K562 (cell line): Measurements from ENCODE around the gene REG4. TPM values are rescaled to one million over a fixed set of nuclear protein-coding genes. Genes with fewer than 3 reads are reported as not detected.

Source experiments
- ATAC-seq: fragments of 200-7000 bp; cut with Tn5 transposase; 3 replicates; pipeline ENCODE4 v1.9.1; 2020; ENCODE audit warnings: moderate library complexity
- BruUV-seq: library from RNA; stranded (reverse); fragments of 400-500 nt; replicated peaks from 2 replicates; lab custom pipeline; 2021; lab: Mats Ljungman, UMichigan
- CTCF ChIA-PET: fragments of 300-600 bp; formaldehyde crosslinking; extraction: SDS; loops from one replicate; lab custom pipeline; 2021; ENCODE audit warnings: low intra/inter-chr PET ratio; lab: Yijun Ruan, JAX
- POLR2A ChIA-PET: fragments of 300-600, 350-650 bp; sonication (Branson Sonifier 250); formaldehyde crosslinking; extraction: SDS; loops from one replicate; lab custom pipeline; 2021; ENCODE audit warnings: antibody characterized with exemption, inconsistent platforms; lab: Yijun Ruan, JAX
- DNase-seq, 4 experiments: peaks; one replicate each; pipeline versions ENCODE4 v3.0.0 to v3.0.0-alpha.2; 2011 to 2018; ENCODE audit warnings: low spot score in 3 of 4, mixed read lengths in 3 of 4; ENCODE audit errors: extremely low read depth in 1 of 4
- FAIRE-seq: peaks from 2 replicates; lab custom pipeline; 2011; peaks lifted over from hg19 to GRCh38; lab: Jason Lieb, UNC
- H2AFZ ChIP-seq: 2 replicates; pipeline ENCODE4 v1.6.0; 2011; ENCODE audit warnings: low read depth, low read length, control low read depth, inconsistent platforms
- H3K27ac ChIP-seq: fragments of 200-600 bp; 3 replicates; pipeline ENCODE4 v1.8.0; 2011; ENCODE audit warnings: low read depth, mild to moderate bottlenecking, control low read depth, inconsistent platforms, low read length, moderate library complexity, mixed read lengths; ENCODE audit errors: extremely low read depth
- H3K27me3 ChIP-seq, 2 experiments: fragments of 300-600 bp in 1 of 2; 2 replicates in 1 of 2; 3 replicates in 1 of 2; pipeline versions ENCODE4 v1.6.0 to v1.8.0; 2011; ENCODE audit warnings: inconsistent platforms in 2 of 2, low read length in 2 of 2, mild to moderate bottlenecking in 1 of 2, mixed read lengths in 1 of 2, moderate library complexity in 1 of 2; ENCODE audit not compliant: control insufficient read depth in 2 of 2, insufficient read depth in 2 of 2
- H3K36me3 ChIP-seq: fragments of 300-600 bp; 3 replicates; pipeline ENCODE4 v1.8.0; 2011; ENCODE audit warnings: mild to moderate bottlenecking, low read length, inconsistent platforms; ENCODE audit not compliant: control insufficient read depth, insufficient read depth
- H3K4me1 ChIP-seq, 2 experiments: fragments of 200-600 bp in 1 of 2; replicated peaks in 1 of 2; 2 replicates in 1 of 2; 3 replicates in 1 of 2; pipeline versions ENCODE4 v1.5.1 to v1.8.0; 2011; ENCODE audit warnings: inconsistent platforms in 2 of 2, low read length in 2 of 2, mild to moderate bottlenecking in 1 of 2, mixed read lengths in 1 of 2, moderate library complexity in 1 of 2; ENCODE audit not compliant: control insufficient read depth in 2 of 2, insufficient read depth in 2 of 2
- H3K4me2 ChIP-seq: 2 replicates; pipeline ENCODE4 v1.6.1; 2011; ENCODE audit warnings: low read length, control low read depth, inconsistent platforms, mixed read lengths; ENCODE audit not compliant: insufficient read depth
- H3K4me3 ChIP-seq: fragments of 200-600 bp; sonication (generic), shearing (Covaris generic); 2 replicates; pipeline ENCODE4 v1.5.1; 2016; ENCODE audit warnings: control low read depth, inconsistent platforms
- H3K79me2 ChIP-seq: fragments of 200-600 bp; 3 replicates; pipeline ENCODE4 v1.8.0; 2011; ENCODE audit warnings: low read length, inconsistent platforms; ENCODE audit not compliant: control insufficient read depth, insufficient read depth
- H3K9ac ChIP-seq, 2 experiments: 2 replicates each; pipeline versions ENCODE4 v1.6.0 to v1.6.1; 2011; ENCODE audit warnings: low read depth in 2 of 2, low read length in 2 of 2, control low read depth in 1 of 2, inconsistent platforms in 1 of 2, mild to moderate bottlenecking in 1 of 2, mixed read lengths in 1 of 2; ENCODE audit not compliant: insufficient read depth in 1 of 2
- H3K9me1 ChIP-seq: one replicate; pipeline ENCODE4 v1.6.0; 2011; ENCODE audit warnings: inconsistent platforms, mild to moderate bottlenecking, low read length, moderate library complexity; ENCODE audit not compliant: control insufficient read depth, insufficient read depth
- H3K9me3 ChIP-seq: replicated peaks from 2 replicates; pipeline ENCODE4 v1.5.1; 2011; ENCODE audit warnings: low read depth, low read length, inconsistent platforms; ENCODE audit not compliant: control insufficient read depth, insufficient read depth
- H4K20me1 ChIP-seq: replicated peaks from 2 replicates; pipeline ENCODE4 v1.6.1; 2011; ENCODE audit warnings: low read length, inconsistent platforms, mixed read lengths; ENCODE audit not compliant: control insufficient read depth, insufficient read depth
- HMG20A ChIP-seq: fragments of 450-650 bp; formaldehyde crosslinking; conservative IDR thresholded peaks from 2 replicates; pipeline ENCODE4 v1.4.0; 2020; ENCODE audit warnings: mild to moderate bottlenecking, mixed read lengths
- IRF2 ChIP-seq: sonication (generic); formaldehyde crosslinking; IDR thresholded peaks from 2 replicates; pipeline ENCODE4 v1.8.1; 2022; ENCODE audit warnings: mild to moderate bottlenecking, missing genetic modification reagents
- JUNB ChIP-seq: fragments of 450-650 bp; formaldehyde crosslinking; conservative IDR thresholded peaks from 2 replicates; pipeline ENCODE4 v1.4.0; 2020; ENCODE audit warnings: mild to moderate bottlenecking
- MEF2A ChIP-seq: IDR thresholded peaks from 2 replicates; pipeline ENCODE4 v1.6.1; 2011; ENCODE audit warnings: low read depth, mild to moderate bottlenecking, low read length, moderate library complexity; ENCODE audit not compliant: control insufficient read depth
- PHF21A ChIP-seq: fragments of 450-650 bp; IDR thresholded peaks from 2 replicates; pipeline ENCODE4 v1.6.1; 2017; ENCODE audit warnings: low read depth, borderline replicate concordance
- ZNF76 ChIP-seq: fragments of 250-450 bp; sonication (Bioruptor Pico); IDR thresholded peaks from 2 replicates; pipeline ENCODE4 v1.4.0; 2020; ENCODE audit warnings: mild to moderate bottlenecking, moderate library complexity, borderline replicate concordance
- WGBS: fragments of 100-300 bp; shearing (Covaris generic); methylation state at CpG from one replicate; pipeline ENCODE4 v1.1.6; 2016; ENCODE audit warnings: low coverage, mixed read lengths; ENCODE audit not compliant: insufficient coverage; ENCODE audit errors: missing lambda C conversion rate; 5-methylcytosine and 5-hydroxymethylcytosine counted together
- in situ Hi-C: fragments of 300-500 bp; cut with MboI; formaldehyde crosslinking; loops from 4 replicates; pipeline ENCODE4 v1.15.0; 2018; ENCODE audit warnings: inconsistent platforms, mixed read lengths
- intact Hi-C: fragments of 100-400 bp; cut with micrococcal nuclease; formaldehyde crosslinking; loops from 2 replicates; pipeline ENCODE4 v1.14.2; 2022
- polyA plus RNA-seq, 8 experiments: library from polyadenylated mRNA; depleted of rRNA in 4 of 8; stranded (reverse) in 5 of 8; unstranded in 3 of 8; fragments of >200 nt; fragmentation: Nextera tagmentation in 2 of 8; fragmentation: Illumina TruSeq in 1 of 8; extraction: Ambion mirVana in 2 of 8; extraction: Trizol in 1 of 8; gene quantifications; 2 replicates each; pipeline versions ENCODE4 v1.2.1 to v1.2.3, GENCODE V29; 2011 to 2014; ENCODE audit warnings: inconsistent platforms in 1 of 8, missing spikeins in 1 of 8
- total RNA-seq, 7 experiments: library from RNA; depleted of rRNA in 6 of 7; stranded (reverse); fragments of >200 nt in 6 of 7; fragmentation: Illumina TruSeq in 2 of 7; extraction: Trizol in 2 of 7; gene quantifications; 2 replicates each; pipeline versions ENCODE4 v1.2.1 to v1.2.3, GENCODE V29; 2011 to 2021; ENCODE audit warnings: low replicate concordance in 1 of 7
- TF ChIP-seq, protein P1 (sequence below): fragments of 250-450 bp; sonication (Bioruptor Pico); IDR thresholded peaks from 2 replicates; pipeline ENCODE4 v1.5.0; 2021; ENCODE audit warnings: mild to moderate bottlenecking, borderline replicate concordance
- TF ChIP-seq, protein P2 (sequence below): fragments of 250-450 bp; sonication (Bioruptor Pico); IDR thresholded peaks from 2 replicates; pipeline ENCODE4 v1.8.0; 2021; ENCODE audit warnings: borderline replicate concordance, mild to moderate bottlenecking, moderate library complexity; ENCODE audit not compliant: poor library complexity, severe bottlenecking
- TF ChIP-seq, protein P3 (sequence below): fragments of 450-650 bp; IDR thresholded peaks from 2 replicates; pipeline ENCODE4 v1.6.1; 2016; ENCODE audit warnings: missing biosample characterization, missing genetic modification characterization
- TF ChIP-seq, protein P4 (sequence below): fragments of 250-450 bp; sonication (Bioruptor Pico); IDR thresholded peaks from 2 replicates; pipeline ENCODE4 v1.5.0; 2021
- TF ChIP-seq, protein P5 (sequence below): fragments of 200-800 bp; sonication (Bioruptor generic); IDR thresholded peaks from 2 replicates; pipeline ENCODE4 v1.6.1; 2016; ENCODE audit warnings: missing genetic modification characterization, missing compliant biosample characterization

The REG4 gene
- total and polyA plus RNA-seq, 9 of the 15 experiments (the other 6 are each of a cell fraction or from before 2014, with no cell fraction given): not detected

DNA sequence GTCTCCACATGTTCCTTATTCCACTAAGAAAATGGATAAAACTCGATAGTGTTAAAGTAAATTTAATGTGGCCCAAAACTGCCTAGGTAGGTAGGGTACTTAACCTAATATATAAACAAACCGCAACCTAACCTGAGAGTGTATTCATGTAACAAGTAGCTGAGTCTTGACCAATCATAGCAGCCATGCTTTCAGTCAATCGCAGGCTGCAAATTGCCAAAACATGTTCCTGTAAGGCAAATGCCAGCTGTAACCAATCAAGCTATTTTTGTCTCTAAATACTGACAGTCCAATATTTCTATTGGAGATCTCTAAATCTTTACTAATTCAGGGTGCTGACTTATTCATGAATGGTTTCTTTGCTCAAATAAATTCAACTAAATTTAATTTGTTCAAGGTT is 39.5 kb downstream of the REG4 start:
- no TSS peak for BruUV-seq
- FAIRE-seq: no peak
- in situ Hi-C loops: no loop called here

More for the DNA sequence above, 39.5 kb downstream of the REG4 start:
- CTCF ChIA-PET: no interaction called here
- Histone ChIP-seq H3K27me3 (peaks cover 8 to 13% of the 10 kb centered on the region in 2 experiments), H3K36me3 (no peaks in the 10 kb centered on the region), H3K9ac (no peak overlapping the region), H3K4me1 (no peaks in the 10 kb centered on the region), H3K79me2 (no peaks in the 10 kb centered on the region), H3K4me2 (no peak overlapping the region), H3K9me1 (no peaks in the 10 kb centered on the region), H2AFZ (no peak overlapping the region), H4K20me1 (no peaks in the 10 kb centered on the region), H3K4me3 (no peak overlapping the region), H3K9me3 (no peaks in the 10 kb centered on the region), H3K27ac (no peak overlapping the region)
- 3% methylated on average over 3 of the region's 3 CpGs for WGBS
- intact Hi-C loops: no loop called here
- DNase-seq (no peak), ATAC-seq (no peak)
- POLR2A ChIA-PET: interaction anchor here (0.7 kb wide), 1 partner anchor 104 kb away, joined by 3 read pairs; no protein-coding TSS in a partner anchor
- TF ChIP-seq JUNB (CRISPR knock-in tag): no peak
- TF ChIP-seq PHF21A: no peak
- no peak for TF ChIP-seq MEF2A
- TF ChIP-seq, protein P1, sequence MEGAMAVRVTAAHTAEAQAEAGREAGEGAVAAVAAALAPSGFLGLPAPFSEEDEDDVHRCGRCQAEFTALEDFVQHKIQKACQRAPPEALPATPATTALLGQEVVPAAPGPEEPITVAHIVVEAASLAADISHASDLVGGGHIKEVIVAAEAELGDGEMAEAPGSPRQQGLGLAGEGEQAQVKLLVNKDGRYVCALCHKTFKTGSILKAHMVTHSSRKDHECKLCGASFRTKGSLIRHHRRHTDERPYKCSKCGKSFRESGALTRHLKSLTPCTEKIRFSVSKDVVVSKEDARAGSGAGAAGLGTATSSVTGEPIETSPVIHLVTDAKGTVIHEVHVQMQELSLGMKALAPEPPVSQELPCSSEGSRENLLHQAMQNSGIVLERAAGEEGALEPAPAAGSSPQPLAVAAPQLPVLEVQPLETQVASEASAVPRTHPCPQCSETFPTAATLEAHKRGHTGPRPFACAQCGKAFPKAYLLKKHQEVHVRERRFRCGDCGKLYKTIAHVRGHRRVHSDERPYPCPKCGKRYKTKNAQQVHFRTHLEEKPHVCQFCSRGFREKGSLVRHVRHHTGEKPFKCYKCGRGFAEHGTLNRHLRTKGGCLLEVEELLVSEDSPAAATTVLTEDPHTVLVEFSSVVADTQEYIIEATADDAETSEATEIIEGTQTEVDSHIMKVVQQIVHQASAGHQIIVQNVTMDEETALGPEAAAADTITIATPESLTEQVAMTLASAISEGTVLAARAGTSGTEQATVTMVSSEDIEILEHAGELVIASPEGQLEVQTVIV: no peak
- TF ChIP-seq, protein P2, sequence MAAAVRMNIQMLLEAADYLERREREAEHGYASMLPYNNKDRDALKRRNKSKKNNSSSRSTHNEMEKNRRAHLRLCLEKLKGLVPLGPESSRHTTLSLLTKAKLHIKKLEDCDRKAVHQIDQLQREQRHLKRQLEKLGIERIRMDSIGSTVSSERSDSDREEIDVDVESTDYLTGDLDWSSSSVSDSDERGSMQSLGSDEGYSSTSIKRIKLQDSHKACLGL (CRISPR knock-in tag): no peak
- no peak for TF ChIP-seq HMG20A (CRISPR knock-in tag)
- no peak for TF ChIP-seq IRF2 (CRISPR knock-in tag)
- TF ChIP-seq, protein P3, sequence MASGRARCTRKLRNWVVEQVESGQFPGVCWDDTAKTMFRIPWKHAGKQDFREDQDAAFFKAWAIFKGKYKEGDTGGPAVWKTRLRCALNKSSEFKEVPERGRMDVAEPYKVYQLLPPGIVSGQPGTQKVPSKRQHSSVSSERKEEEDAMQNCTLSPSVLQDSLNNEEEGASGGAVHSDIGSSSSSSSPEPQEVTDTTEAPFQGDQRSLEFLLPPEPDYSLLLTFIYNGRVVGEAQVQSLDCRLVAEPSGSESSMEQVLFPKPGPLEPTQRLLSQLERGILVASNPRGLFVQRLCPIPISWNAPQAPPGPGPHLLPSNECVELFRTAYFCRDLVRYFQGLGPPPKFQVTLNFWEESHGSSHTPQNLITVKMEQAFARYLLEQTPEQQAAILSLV (tag): no peak
- TF ChIP-seq, protein P4, sequence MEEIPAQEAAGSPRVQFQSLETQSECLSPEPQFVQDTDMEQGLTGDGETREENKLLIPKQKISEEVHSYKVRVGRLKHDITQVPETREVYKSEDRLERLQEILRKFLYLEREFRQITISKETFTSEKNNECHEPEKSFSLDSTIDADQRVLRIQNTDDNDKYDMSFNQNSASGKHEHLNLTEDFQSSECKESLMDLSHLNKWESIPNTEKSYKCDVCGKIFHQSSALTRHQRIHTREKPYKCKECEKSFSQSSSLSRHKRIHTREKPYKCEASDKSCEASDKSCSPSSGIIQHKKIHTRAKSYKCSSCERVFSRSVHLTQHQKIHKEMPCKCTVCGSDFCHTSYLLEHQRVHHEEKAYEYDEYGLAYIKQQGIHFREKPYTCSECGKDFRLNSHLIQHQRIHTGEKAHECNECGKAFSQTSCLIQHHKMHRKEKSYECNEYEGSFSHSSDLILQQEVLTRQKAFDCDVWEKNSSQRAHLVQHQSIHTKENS: no peak
- TF ChIP-seq, protein P5, sequence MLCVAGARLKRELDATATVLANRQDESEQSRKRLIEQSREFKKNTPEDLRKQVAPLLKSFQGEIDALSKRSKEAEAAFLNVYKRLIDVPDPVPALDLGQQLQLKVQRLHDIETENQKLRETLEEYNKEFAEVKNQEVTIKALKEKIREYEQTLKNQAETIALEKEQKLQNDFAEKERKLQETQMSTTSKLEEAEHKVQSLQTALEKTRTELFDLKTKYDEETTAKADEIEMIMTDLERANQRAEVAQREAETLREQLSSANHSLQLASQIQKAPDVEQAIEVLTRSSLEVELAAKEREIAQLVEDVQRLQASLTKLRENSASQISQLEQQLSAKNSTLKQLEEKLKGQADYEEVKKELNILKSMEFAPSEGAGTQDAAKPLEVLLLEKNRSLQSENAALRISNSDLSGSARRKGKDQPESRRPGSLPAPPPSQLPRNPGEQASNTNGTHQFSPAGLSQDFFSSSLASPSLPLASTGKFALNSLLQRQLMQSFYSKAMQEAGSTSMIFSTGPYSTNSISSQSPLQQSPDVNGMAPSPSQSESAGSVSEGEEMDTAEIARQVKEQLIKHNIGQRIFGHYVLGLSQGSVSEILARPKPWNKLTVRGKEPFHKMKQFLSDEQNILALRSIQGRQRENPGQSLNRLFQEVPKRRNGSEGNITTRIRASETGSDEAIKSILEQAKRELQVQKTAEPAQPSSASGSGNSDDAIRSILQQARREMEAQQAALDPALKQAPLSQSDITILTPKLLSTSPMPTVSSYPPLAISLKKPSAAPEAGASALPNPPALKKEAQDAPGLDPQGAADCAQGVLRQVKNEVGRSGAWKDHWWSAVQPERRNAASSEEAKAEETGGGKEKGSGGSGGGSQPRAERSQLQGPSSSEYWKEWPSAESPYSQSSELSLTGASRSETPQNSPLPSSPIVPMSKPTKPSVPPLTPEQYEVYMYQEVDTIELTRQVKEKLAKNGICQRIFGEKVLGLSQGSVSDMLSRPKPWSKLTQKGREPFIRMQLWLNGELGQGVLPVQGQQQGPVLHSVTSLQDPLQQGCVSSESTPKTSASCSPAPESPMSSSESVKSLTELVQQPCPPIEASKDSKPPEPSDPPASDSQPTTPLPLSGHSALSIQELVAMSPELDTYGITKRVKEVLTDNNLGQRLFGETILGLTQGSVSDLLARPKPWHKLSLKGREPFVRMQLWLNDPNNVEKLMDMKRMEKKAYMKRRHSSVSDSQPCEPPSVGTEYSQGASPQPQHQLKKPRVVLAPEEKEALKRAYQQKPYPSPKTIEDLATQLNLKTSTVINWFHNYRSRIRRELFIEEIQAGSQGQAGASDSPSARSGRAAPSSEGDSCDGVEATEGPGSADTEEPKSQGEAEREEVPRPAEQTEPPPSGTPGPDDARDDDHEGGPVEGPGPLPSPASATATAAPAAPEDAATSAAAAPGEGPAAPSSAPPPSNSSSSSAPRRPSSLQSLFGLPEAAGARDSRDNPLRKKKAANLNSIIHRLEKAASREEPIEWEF (CRISPR knock-in tag): no peak
- no peak for TF ChIP-seq ZNF76 (CRISPR knock-in tag)
